Gastroesophageal sphincter (tissue), 4 donors: ENCODE results near the gene OR2G3. TPM values are rescaled to one million over a fixed set of nuclear protein-coding genes. Genes with fewer than 3 reads are reported as not detected.

ENCODE experiments used
- ATAC-seq: fragments of 150-250 bp; one replicate; pipeline ENCODE4 v1.9.1; 2016; ENCODE audit warnings: mild to moderate bottlenecking, moderate library complexity
- H3K27ac ChIP-seq, 4 donors: fragments of 200-600 bp; sonication (generic) in 3 of 4; 1 replicate in 3 of 4; 2 replicates in 1 of 4; pipeline ENCODE4 v1.5.1; 2016 to 2019
- H3K27me3 ChIP-seq: fragments of 200-600 bp; sonication (generic); one replicate; pipeline ENCODE4 v1.5.1; 2019
- H3K36me3 ChIP-seq, 2 donors: fragments of 200-600 bp; sonication (generic); one replicate each; pipeline ENCODE4 v1.5.1; 2019; ENCODE audit warnings: control low read depth in 1 of 2
- H3K4me1 ChIP-seq, 3 donors: fragments of 200-600 bp; sonication (generic); 1 replicate in 2 of 3; 2 replicates in 1 of 3; pipeline ENCODE4 v1.5.1; 2016 to 2019; ENCODE audit warnings: control low read depth in 2 of 3
- H3K4me3 ChIP-seq, 2 donors: fragments of 200-600 bp; sonication (generic); one replicate each; pipeline ENCODE4 v1.5.1; 2019; ENCODE audit warnings: mild to moderate bottlenecking in 1 of 2, moderate library complexity in 1 of 2
- H3K9me3 ChIP-seq, 3 donors: fragments of 200-600 bp; sonication (generic); one replicate each; pipeline ENCODE4 v1.5.1; 2017 to 2019; ENCODE audit warnings: control low read depth in 2 of 3
- EP300 ChIP-seq: sonication (generic); formaldehyde crosslinking; IDR thresholded peaks from one replicate; pipeline ENCODE4 v1.6.1; 2017; ENCODE audit warnings: antibody characterized with exemption, mild to moderate bottlenecking
- POLR2A ChIP-seq, 2 donors: fragments of 450-650 bp; IDR thresholded peaks; one replicate each; pipeline ENCODE4 v1.6.1; 2017; ENCODE audit warnings: antibody characterized with exemption in 2 of 2, mild to moderate bottlenecking in 2 of 2, moderate library complexity in 1 of 2
- POLR2AphosphoS5 ChIP-seq: sonication (generic); formaldehyde crosslinking; IDR thresholded peaks from one replicate; pipeline ENCODE4 v1.6.1; 2017; ENCODE audit warnings: antibody characterized with exemption
- WGBS, 2 donors: methylation state at CpG; one replicate each; pipeline ENCODE4 v1.1.5; 2018; ENCODE audit warnings: low coverage in 1 of 2; 5-methylcytosine and 5-hydroxymethylcytosine counted together
- small RNA-seq, 4 donors: library from RNA; depleted of rRNA; stranded (forward); fragments of <200 nt; gene quantifications; one replicate each; pipeline ENCODE3, GENCODE V24; 2016
- total RNA-seq, 4 donors: library from RNA; depleted of rRNA; stranded (reverse); fragments of >200 nt; gene quantifications; one replicate each; pipeline ENCODE4 v1.1.0, GENCODE V29; 2016
- TF ChIP-seq, protein P1 (sequence below), 4 experiments: fragments of 200-600 bp in 2 of 4; fragments of 450-650 bp in 2 of 4; sonication (generic) in 1 of 4; IDR thresholded peaks; one replicate each; pipeline ENCODE4 v1.5.1; 2017 to 2019; ENCODE audit warnings: antibody characterized with exemption in 4 of 4, mild to moderate bottlenecking in 2 of 4, moderate library complexity in 2 of 4

The OR2G3 gene
- total RNA-seq, 4 donors from 2014 or later, result not detected

DNA sequence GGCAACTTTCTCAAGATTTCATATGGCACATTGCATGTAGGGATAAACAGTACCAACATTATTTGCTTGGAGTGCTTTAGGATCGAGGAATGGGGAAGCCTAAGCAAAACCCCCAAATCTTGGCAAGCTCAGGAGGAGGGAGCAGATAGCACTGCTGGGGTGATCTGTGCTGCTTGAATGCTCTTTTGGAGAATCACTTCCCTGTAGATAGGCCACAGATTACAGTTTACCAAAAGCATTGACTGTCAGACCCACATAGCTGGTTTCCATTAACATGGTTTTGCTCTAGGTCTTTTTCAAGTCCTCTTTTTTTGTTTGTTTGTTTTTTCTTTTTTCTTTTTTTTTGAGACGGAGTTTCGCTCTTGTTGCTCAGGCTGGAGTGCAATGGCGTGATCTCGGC is 37.4 kb downstream of the OR2G3 start:
- ATAC-seq, result no peak
- Histone ChIP-seq H3K4me3 (no peak overlapping the region), H3K27ac (no peak overlapping the region), H3K27me3 (peaks cover 30% of the 10 kb centered on the region), H3K9me3 (peaks cover 0 to 7% (median 0%) of the 10 kb centered on the region in 3 donors), H3K4me1 (no peaks in the 10 kb centered on the region), H3K36me3 (no peaks in the 10 kb centered on the region)
- TF ChIP-seq POLR2AphosphoS5 (no peak), POLR2A (IDR thresholded peaks at IDR 0.05) (no peak), EP300 (no peak)
- TF ChIP-seq, protein P1, sequence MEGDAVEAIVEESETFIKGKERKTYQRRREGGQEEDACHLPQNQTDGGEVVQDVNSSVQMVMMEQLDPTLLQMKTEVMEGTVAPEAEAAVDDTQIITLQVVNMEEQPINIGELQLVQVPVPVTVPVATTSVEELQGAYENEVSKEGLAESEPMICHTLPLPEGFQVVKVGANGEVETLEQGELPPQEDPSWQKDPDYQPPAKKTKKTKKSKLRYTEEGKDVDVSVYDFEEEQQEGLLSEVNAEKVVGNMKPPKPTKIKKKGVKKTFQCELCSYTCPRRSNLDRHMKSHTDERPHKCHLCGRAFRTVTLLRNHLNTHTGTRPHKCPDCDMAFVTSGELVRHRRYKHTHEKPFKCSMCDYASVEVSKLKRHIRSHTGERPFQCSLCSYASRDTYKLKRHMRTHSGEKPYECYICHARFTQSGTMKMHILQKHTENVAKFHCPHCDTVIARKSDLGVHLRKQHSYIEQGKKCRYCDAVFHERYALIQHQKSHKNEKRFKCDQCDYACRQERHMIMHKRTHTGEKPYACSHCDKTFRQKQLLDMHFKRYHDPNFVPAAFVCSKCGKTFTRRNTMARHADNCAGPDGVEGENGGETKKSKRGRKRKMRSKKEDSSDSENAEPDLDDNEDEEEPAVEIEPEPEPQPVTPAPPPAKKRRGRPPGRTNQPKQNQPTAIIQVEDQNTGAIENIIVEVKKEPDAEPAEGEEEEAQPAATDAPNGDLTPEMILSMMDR (IDR thresholded peaks at IDR 0.05), result no peak
- 50 to 100% methylated on average over 2 of the region's 5 CpGs for WGBS, 2 donors

DNA sequence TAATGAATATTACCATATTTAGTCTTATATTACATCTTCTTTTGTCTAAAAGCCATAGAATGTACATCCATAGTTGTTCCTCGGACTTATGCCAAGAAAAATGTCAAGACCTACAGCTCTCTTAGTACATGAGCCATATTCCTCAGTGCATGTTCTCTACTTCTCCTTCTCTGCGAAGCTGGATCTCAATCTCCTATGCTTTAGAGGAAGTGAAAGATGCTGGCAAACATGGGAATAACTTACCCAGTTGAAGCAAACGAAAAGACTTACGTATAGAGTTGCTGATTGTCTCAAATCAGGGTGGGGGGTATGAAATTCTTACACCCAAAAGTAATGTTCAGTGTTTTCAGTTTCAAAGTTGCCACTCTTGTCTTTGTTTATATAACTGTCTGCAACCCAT is 41.5 kb downstream of the OR2G3 start:
- TF ChIP-seq POLR2A (IDR thresholded peaks at IDR 0.05) (no peak), POLR2AphosphoS5 (no peak), EP300 (no peak)
- TF ChIP-seq, protein P1 (IDR thresholded peaks at IDR 0.05), result no peak
- no peak for ATAC-seq
- WGBS, 2 donors, result 69 to 70% methylated on average over 4 of the region's 4 CpGs
- H3K4me1 ChIP-seq, result no peaks in the 10 kb centered on the region
- no peaks in the 10 kb centered on the region for H3K36me3 ChIP-seq
- H3K4me3 ChIP-seq, result no peak overlapping the region
- H3K9me3 ChIP-seq, result no peaks in the 10 kb centered on the region
- no peak overlapping the region for H3K27ac ChIP-seq
- peaks cover 3% of the 10 kb centered on the region for H3K27me3 ChIP-seq

DNA sequence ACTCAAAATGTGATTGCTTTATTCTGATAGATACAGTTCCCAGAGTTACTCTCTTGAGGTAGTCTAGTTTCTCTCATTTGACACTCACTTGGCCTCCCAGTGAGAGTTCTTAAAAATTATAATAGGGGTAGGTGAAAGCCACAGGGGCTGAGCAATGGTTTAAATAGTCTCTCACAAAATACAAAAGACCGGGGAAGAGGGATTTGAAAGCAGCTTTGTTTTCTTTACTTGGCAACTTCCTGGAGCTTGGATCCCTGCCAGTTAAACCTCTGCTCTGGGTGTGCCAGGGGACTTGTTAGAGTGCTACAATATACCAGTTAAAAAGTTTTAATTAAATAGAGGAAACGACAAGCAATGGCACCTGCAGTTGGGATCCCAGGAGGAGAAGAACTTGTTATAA is 42.5 kb downstream of the OR2G3 start:
- H3K36me3 ChIP-seq, result no peaks in the 10 kb centered on the region
- H3K27ac ChIP-seq, result no peak overlapping the region
- no peaks in the 10 kb centered on the region for H3K9me3 ChIP-seq
- peaks cover 3% of the 10 kb centered on the region for H3K27me3 ChIP-seq
- H3K4me1 ChIP-seq, result no peaks in the 10 kb centered on the region
- no peak for ATAC-seq
- H3K4me3 ChIP-seq, result no peak overlapping the region
- TF ChIP-seq, protein P1 (IDR thresholded peaks at IDR 0.05), result no peak
- TF ChIP-seq EP300 (no peak), POLR2AphosphoS5 (no peak), POLR2A (IDR thresholded peaks at IDR 0.05) (no peak)
- 0 to 13% methylated on average over 1 to 2 of the region's 2 CpGs for WGBS, 2 donors

DNA sequence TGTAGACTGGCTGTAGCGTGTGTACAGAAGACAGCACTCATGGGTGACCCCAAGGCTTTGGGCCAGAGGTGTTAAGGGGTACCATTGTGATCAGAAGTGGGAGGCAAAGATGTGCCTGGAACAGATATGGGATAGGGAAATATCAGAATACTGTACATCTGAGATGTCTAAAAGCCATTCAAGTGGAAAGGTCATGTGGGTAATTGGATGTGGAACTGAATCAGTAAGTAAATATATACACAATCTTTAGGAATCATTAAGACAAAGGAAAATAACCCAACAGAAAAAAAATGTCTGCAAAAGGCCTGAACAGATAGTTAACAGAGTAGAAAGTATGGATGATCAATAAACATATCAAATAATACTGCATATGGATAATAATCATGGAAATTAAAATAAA is 47.7 kb downstream of the OR2G3 start:
- Histone ChIP-seq H3K9me3 (no peaks in the 10 kb centered on the region), H3K27me3 (peaks cover 3% of the 10 kb centered on the region), H3K27ac (no peak overlapping the region), H3K4me1 (no peaks in the 10 kb centered on the region), H3K4me3 (no peak overlapping the region), H3K36me3 (no peaks in the 10 kb centered on the region)
- 100% methylated on average over 1 of the region's 1 CpG for WGBS, 2 donors
- no peak for ATAC-seq
- TF ChIP-seq POLR2A (IDR thresholded peaks at IDR 0.05), result no peak
- TF ChIP-seq, protein P1 (IDR thresholded peaks at IDR 0.05), result no peak
- no peak for TF ChIP-seq EP300
- no peak for TF ChIP-seq POLR2AphosphoS5

Small RNA genes lying within 50 kb of the gene (small RNA-seq; reads per million reads assigned to genes)
- gene RF00026, result 0 reads per million in 4 donors

Other genes with a start within 250 kb of the OR2G3 start
- 1 to 10 TPM in 3 of 4 donors, under 1 TPM in 1; 0.66 to 3.7 (median 3.1) TPM for gene NLRP3, start 189.4 kb upstream of the OR2G3 start, total RNA-seq
- gene OR2B11, start 147.5 kb upstream of the OR2G3 start, total RNA-seq, result not detected
- under 1 TPM in 1 of 4 donors, not detected in 3; 0.08 TPM for gene OR2C3, start 69.1 kb upstream of the OR2G3 start, total RNA-seq
- gene GCSAML, start 56.5 kb upstream of the OR2G3 start, total RNA-seq, result 1 to 10 TPM in 1 of 4 donors, under 1 TPM in 3; 0.31 to 4.1 (median 0.69) TPM
- gene OR2G2, start 17.2 kb upstream of the OR2G3 start, total RNA-seq, result not detected
- gene OR13G1, start 74.2 kb downstream of the OR2G3 start, total RNA-seq, result not detected
- not detected for gene OR6F1, start 111.1 kb downstream of the OR2G3 start, total RNA-seq
- gene OR14K1, start 133.0 kb downstream of the OR2G3 start, total RNA-seq, result not detected
- not detected for gene OR14A2, start 142.6 kb downstream of the OR2G3 start, total RNA-seq
- gene OR1C1, start 155.0 kb downstream of the OR2G3 start, total RNA-seq, result not detected
- gene OR14A16, start 218.5 kb downstream of the OR2G3 start, total RNA-seq, result not detected
- gene OR11L1, start 236.3 kb downstream of the OR2G3 start, total RNA-seq, result not detected